Measurements from ENCODE around the gene ASAH2. TPM values are rescaled to one million over a fixed set of nuclear protein-coding genes. Genes with fewer than 3 reads are reported as not detected.

Gene ASAH2
- total and polyA plus RNA-seq, 4 donors: 0.75 to 3.0 (median 1.0) TPM

GRCh38 chr10:50295367-50295766 lies 44.1 kb upstream of the ASAH2 start:
- WGBS: 90% methylated on average over 1 of the region's 1 CpG
- H3K27me3 ChIP-seq (ENCODE audit: control insufficient read depth in 4 of 4, insufficient read depth in 4 of 4, low read length in 3 of 4): no peaks in the 10 kb centered on the region
- H3K9me3 ChIP-seq (ENCODE audit: control insufficient read depth in 4 of 4, low read length in 3 of 4): peaks cover 0 to 2% (median 0%) of the 10 kb centered on the region in 4 donors
- no peak for DNase-seq (ENCODE audit: low spot score)
- no peak overlapping the region for H3K9ac ChIP-seq (ENCODE audit: low read depth in 1 of 2, low read length in 2 of 2)
- H3K36me3 ChIP-seq (ENCODE audit: control insufficient read depth in 4 of 4, insufficient read depth in 3 of 4, low read depth in 1 of 4, low read length in 3 of 4): no peaks in the 10 kb centered on the region
- no peaks in the 10 kb centered on the region for H3K4me1 ChIP-seq (ENCODE audit: control insufficient read depth in 4 of 4, insufficient read depth in 4 of 4, low read length in 3 of 4)
- no peak overlapping the region for H3K4me3 ChIP-seq (ENCODE audit: low read depth in 1 of 3, low read length in 3 of 3)
- no peak overlapping the region for H3K27ac ChIP-seq (ENCODE audit: low read depth in 1 of 2, low read length in 2 of 2)
- TF ChIP-seq GABPA (IDR thresholded peaks at IDR 0.05 in 1 of 2, conservative IDR thresholded peaks at IDR 0.05 in 1 of 2) (no peak), SP1 (IDR thresholded peaks at IDR 0.05) (no peak), HNF4G (IDR thresholded peaks at IDR 0.05) (no peak), EGR1 (IDR thresholded peaks at IDR 0.05; ENCODE audit: low read depth in 2 of 2) (no peak), ATF3 (IDR thresholded peaks at IDR 0.05) (no peak), CTCF (IDR thresholded peaks at IDR 0.05; ENCODE audit: low read depth, low read length, missing input control) (no peak), NR2F2 (IDR thresholded peaks at IDR 0.05) (no peak), YY1 (IDR thresholded peaks at IDR 0.05) (no peak), TAF1 (conservative IDR thresholded peaks at IDR 0.05) (no peak), RAD21 (IDR thresholded peaks at IDR 0.05) (no peak), HNF4A (conservative IDR thresholded peaks at IDR 0.05) (no peak)
- TF ChIP-seq, protein P1, sequence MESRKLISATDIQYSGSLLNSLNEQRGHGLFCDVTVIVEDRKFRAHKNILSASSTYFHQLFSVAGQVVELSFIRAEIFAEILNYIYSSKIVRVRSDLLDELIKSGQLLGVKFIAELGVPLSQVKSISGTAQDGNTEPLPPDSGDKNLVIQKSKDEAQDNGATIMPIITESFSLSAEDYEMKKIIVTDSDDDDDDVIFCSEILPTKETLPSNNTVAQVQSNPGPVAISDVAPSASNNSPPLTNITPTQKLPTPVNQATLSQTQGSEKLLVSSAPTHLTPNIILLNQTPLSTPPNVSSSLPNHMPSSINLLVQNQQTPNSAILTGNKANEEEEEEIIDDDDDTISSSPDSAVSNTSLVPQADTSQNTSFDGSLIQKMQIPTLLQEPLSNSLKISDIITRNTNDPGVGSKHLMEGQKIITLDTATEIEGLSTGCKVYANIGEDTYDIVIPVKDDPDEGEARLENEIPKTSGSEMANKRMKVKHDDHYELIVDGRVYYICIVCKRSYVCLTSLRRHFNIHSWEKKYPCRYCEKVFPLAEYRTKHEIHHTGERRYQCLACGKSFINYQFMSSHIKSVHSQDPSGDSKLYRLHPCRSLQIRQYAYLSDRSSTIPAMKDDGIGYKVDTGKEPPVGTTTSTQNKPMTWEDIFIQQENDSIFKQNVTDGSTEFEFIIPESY (IDR thresholded peaks at IDR 0.05): no peak
- TF ChIP-seq, protein P2, sequence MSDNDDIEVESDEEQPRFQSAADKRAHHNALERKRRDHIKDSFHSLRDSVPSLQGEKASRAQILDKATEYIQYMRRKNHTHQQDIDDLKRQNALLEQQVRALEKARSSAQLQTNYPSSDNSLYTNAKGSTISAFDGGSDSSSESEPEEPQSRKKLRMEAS (IDR thresholded peaks at IDR 0.05): no peak

GRCh38 chr10:50294582-50294981 lies 43.3 kb upstream of the ASAH2 start:
- no peaks in the 10 kb centered on the region for H3K27me3 ChIP-seq (ENCODE audit: control insufficient read depth in 4 of 4, insufficient read depth in 4 of 4, low read length in 3 of 4)
- peaks cover 0 to 2% (median 0%) of the 10 kb centered on the region in 4 donors for H3K9me3 ChIP-seq (ENCODE audit: control insufficient read depth in 4 of 4, low read length in 3 of 4)
- no peak overlapping the region for H3K4me3 ChIP-seq (ENCODE audit: low read depth in 1 of 3, low read length in 3 of 3)
- WGBS: 100% methylated on average over 1 of the region's 1 CpG
- DNase-seq (ENCODE audit: low spot score): no peak
- H3K36me3 ChIP-seq (ENCODE audit: control insufficient read depth in 4 of 4, insufficient read depth in 3 of 4, low read depth in 1 of 4, low read length in 3 of 4): no peaks in the 10 kb centered on the region
- H3K27ac ChIP-seq (ENCODE audit: low read depth in 1 of 2, low read length in 2 of 2): no peak overlapping the region
- H3K9ac ChIP-seq (ENCODE audit: low read depth in 1 of 2, low read length in 2 of 2): no peak overlapping the region
- H3K4me1 ChIP-seq (ENCODE audit: control insufficient read depth in 4 of 4, insufficient read depth in 4 of 4, low read length in 3 of 4): no peaks in the 10 kb centered on the region
- TF ChIP-seq HNF4G (IDR thresholded peaks at IDR 0.05): no peak
- no peak for TF ChIP-seq RXRA (IDR thresholded peaks at IDR 0.05)
- no peak for TF ChIP-seq SP1 (IDR thresholded peaks at IDR 0.05)
- TF ChIP-seq CTCF (IDR thresholded peaks at IDR 0.05; ENCODE audit: low read depth, low read length, missing input control): no peak
- no peak for TF ChIP-seq EGR1 (IDR thresholded peaks at IDR 0.05; ENCODE audit: low read depth in 2 of 2)
- no peak for TF ChIP-seq REST (IDR thresholded peaks at IDR 0.05)
- no peak for TF ChIP-seq FOXA2 (IDR thresholded peaks at IDR 0.05)
- no peak for TF ChIP-seq YY1 (IDR thresholded peaks at IDR 0.05)
- no peak for TF ChIP-seq RAD21 (IDR thresholded peaks at IDR 0.05)
- TF ChIP-seq JUND (IDR thresholded peaks at IDR 0.05): no peak
- no peak for TF ChIP-seq TAF1 (conservative IDR thresholded peaks at IDR 0.05)
- no peak for TF ChIP-seq FOXA1 (IDR thresholded peaks at IDR 0.05)
- TF ChIP-seq, protein P2 (IDR thresholded peaks at IDR 0.05): no peak
- TF ChIP-seq NR2F2 (IDR thresholded peaks at IDR 0.05): no peak
